RCC 7860 (cell line): ENCODE results near the gene ZSCAN31.

Experiments
- DNase-seq: peaks from one replicate; pipeline ENCODE4 v3.0.0-alpha.2; 2015; ENCODE audit warnings: low spot score
- FAIRE-seq: peaks from 2 replicates; lab custom pipeline; 2012; peaks lifted over from hg19 to GRCh38; lab: Jason Lieb, UNC

ZSCAN31 gene

DNA sequence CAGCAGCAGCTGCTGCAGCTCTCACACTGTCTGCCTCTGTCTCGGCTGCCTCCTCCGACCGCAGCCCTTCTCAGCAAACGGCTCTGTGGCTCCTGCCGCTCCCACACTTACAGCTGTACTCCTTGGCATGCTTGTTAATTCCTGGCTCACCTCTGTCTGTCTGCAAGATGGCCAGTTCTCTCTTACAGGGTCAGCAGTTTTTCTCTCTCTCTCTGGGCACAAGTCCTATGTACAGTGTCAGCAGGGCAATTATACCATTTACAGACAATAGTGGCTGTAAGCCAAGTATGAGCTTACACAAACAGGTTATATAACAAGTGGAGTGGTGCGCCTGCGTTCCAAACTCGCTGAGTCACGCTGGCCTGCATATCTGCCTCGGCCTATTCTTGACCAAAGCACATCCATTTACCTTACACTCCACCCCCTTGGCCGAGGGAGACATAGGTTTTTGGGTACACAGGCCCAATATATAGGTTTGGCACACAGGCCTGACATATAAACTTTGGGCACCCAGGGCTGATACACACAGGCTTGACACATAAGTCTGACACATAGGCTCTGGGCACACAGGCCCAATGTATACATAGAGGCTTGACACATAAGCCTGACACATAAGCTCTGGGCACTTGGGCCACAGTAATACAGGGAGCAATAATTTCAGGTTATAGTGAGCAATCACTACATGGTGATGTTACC lies 18.2 kb upstream of the ZSCAN31 start:
- DNase-seq (peak; percentile 89), FAIRE-seq (no peak)

DNA sequence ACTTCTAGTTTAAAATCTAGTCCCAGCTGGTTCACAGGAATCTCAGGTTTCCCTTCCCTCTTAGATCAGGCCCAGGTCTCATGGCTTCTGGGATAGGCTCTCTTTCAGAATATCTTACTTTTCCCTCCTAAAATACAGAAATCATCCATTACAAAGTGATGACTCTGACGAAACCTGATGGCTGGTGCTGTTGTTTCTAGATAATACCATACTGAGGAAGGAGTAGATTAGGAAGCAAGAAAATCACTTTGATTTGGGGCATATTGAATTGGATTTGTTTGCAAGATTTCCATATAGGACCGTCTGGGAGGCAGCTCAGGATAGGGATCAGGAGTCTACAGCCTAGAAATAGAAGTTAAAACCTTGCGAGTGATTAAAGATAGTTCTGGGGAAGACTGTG lies 17.4 kb upstream of the ZSCAN31 start:
- no peak for DNase-seq
- FAIRE-seq = no peak

DNA sequence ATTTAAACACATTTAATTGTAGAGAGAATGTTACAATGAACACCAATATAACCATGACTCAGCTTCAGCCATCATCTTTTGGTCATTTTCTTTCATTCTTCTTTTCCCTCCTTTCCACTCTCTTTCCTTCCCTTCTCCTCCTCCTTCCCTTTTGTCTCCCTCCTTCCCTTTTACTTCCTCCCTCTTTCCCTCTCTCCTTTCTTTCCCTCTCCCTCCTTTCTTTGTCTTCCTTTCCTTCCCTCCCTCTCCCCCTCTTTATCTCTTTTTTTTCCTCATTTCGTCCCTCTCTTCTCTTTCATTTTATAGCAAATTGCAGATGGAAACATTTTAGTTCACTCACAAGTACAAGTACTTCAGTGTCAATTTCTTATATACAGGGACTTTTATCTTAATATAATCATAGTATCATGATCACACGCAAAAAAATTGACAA lies 15.6 kb upstream of the ZSCAN31 start:
- no peak for DNase-seq
- no peak for FAIRE-seq

DNA sequence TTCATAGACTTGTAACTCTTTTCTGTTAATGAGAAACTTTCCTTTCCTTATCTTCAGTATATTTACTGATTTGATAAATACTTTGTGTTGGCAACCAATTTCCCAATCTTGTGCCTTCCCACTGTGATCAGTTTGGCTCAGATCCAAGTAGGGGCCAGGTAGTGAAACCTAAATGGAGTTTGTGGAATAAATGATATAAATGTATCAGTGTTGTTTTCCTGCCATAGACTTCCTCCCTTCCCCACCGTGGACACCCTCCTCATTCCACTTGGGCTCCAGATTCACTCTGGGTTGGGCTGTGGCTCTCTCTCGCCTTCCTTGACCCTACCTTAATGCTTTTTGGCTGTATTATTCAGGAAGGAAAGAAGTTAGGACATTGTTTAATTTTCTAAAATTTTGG lies 15.1 kb upstream of the ZSCAN31 start:
- DNase-seq = no peak
- FAIRE-seq = no peak

DNA sequence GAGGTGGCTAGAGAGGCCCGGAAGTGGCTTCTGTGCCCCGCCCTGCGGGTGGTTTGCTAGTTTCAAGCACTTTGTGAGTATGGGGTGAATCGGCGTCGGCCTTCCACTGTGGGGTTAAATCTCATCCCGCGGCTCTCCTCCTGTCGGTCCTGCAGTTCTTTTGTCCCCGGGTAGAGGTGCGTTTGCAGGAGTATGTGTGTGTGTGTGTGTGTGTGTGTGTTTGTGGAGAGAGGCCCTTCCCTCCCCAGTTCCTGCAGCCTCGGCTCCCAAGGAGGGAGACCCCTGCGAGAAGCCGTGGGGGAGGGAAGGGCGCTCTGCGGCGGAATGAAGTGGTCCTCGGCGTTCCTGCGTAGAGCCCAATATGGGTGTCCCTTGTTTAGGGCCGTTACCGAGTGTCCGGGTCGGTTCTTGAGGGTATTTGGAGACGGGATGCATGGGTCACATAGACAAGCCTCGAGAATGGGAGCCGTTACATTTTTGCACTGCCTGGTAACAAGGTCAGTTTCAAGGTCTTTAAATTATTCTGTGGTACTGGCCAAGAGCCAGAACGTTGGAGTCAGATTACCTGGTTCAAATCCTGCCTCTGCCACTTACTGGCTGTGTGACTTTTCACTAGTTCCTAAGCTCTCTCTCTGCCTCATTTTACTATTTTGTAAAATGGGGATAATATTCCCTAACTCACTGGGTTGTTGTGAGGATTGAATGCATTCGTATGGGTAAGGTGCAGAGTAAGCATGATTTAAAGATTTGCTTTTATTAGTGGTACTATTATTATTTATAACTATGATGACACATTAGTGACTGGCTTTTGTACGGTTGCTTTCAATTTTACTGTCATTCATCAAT lies 14.2 kb upstream of the ZSCAN31 start, which contains the start of gene ZKSCAN3:
Gene ZKSCAN3, plus strand, starts transcription at position 56 of the 846 bp plus-strand sequence. CDS start 9,640 bp downstream, outside the sequence.
- FAIRE-seq = peak; percentile 12
- DNase-seq = peak; percentile 63

DNA sequence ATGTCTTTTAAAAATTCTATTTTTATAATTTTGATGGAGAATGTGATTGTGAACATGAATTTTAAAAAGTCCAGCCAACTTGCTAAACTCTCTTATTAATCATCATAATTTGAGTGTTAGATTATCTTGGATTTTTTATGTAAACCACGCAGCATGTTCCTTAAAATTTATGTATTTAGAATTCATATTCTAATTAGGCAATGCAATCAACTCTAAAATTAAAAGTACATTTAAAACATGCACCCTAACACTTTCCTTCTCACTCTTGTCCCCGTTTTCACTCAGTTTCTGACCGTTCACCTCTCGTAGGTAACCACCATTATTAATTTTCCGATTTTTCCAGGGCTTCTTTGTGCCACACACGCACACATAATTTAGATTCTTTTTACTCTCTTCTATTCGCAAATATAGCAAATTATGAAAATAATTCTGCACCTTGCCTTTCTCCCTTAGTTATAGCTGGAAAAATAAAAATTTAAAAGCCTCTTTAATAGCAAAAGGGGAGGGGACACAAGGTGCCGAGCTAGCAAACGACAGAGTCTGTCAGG lies 13.5 kb upstream of the ZSCAN31 start:
- no peak for FAIRE-seq
- DNase-seq = no peak

DNA sequence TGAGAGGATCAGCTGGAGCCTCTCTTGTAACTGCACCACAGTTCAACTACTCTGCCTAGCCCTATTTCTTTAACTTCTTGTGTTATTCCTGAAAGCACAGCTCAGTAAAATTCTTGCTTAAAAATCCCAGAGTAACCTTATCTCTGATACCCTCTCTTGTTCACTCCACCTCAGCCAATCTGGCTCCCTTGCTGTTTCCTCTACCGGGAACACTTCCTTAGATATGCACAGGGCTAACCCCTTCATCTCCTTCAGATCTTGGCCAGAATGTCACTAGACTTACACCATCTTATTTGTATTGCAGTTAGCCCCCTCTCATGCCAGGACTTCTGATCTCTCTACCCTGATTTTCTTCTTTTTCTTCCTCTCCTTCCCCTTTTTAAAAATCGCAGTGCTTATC lies 11.2 kb upstream of the ZSCAN31 start:
- no peak for DNase-seq
- no peak for FAIRE-seq

DNA sequence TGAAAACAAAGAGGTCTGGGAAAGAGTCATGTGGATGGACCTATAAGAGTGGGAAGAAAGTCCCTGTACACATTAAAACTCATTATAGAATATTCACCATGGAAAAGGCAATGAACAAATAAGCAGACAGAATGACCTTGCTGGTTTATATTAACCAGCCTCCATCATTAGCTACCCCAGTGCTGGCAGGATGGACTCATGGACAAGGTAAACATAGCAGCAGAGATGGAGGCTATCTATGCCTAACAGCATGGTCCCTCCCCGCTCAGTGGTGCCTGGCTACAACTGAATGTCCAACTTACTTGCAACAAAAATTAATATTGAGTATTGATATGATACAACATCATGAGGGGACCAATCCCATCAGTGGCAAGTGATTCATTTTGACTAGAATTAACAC lies 9.3 kb upstream of the ZSCAN31 start:
- no peak for FAIRE-seq
- DNase-seq = no peak

DNA sequence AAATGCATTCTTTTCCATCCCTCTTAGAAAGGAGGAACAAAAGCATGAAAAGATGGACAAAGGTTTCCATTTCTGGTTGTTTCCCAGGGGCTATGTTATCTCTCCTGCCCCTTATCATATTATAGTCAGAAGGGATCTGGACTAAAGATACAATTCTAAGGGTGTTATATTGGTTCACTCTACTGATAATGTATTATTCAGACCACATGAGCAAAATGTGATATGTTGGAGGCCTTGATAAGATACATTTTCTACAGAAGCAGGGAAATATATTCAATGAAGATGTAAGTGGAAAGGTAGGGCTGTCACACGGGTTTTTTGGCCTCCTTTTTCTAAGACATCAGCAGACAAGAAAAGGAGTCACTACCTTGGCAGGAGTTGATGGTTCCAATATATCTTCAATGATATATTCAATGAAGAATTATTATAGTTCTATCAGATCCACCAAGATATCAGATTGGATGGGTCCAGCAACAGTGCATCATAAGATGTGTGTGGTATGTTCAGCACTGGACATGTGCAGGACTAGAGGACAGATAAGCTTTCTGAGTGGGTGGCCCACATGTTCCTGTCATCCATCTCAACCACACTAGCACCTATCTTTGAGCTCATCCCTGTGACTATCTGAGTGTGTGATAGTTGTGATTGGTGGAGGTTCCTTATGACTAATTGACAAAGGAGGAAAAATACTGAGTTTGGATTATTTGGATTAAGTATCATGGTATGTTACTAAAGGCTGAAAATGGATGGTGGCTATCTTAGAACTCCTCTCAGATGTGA lies 8.1 kb upstream of the ZSCAN31 start:
- no peak for DNase-seq
- no peak for FAIRE-seq

DNA sequence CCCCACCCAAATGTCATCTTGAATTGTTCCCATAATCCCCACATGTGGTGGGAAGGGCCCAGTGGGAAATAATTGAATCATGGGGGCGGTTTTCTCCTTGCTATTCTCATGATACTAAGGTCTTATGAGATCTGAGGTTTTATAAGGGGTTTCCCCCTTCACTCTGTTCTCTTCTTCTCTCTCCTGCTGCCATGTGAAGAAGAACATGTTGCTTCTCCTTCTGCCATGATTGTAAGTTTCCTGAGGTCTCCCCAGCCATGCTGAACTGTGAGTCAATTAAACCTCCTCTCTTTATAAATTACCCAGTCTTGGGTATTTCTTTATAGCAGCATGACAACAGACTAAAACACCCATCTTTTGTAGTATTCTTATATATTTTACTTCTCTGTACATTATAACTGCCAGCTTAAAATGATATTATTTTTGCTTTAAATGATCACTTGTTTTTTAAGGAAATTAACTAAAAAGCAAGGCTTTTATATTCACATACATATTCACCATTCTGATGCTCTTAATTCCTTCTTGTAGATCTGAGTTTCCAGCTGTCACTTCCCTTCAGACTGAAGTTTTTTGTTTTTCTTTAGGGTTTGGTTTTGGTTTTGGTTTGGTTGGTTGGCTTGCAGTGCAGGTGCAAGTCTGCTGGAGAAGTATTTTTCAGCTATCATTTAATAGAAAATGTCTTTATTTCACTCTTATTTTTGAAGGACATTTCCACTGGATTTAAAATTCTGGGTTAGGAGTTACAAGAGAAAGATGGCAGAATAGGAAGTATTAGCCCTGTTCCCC lies 4.6 kb upstream of the ZSCAN31 start:
- FAIRE-seq = no peak
- no peak for DNase-seq

DNA sequence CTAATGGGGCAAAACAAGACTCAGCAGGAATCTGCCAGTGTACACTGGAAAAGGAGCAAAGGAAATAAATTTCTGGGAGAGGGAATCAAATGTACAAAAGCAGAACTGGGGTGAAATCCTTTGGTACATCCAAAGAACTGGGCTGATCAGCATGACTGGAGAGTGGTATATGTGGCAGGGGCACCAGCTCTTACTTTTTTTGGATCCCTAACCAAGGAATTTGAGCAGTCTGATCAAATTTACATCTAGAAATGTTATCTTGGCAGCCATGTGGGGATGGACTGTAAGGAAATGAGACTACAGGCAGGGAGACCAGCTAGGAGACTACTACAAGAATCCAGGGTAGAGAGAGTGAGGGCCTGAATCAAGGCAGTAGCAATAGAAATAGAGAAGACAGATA lies 1.2 kb upstream of the ZSCAN31 start:
- FAIRE-seq = no peak
- DNase-seq = no peak

DNA sequence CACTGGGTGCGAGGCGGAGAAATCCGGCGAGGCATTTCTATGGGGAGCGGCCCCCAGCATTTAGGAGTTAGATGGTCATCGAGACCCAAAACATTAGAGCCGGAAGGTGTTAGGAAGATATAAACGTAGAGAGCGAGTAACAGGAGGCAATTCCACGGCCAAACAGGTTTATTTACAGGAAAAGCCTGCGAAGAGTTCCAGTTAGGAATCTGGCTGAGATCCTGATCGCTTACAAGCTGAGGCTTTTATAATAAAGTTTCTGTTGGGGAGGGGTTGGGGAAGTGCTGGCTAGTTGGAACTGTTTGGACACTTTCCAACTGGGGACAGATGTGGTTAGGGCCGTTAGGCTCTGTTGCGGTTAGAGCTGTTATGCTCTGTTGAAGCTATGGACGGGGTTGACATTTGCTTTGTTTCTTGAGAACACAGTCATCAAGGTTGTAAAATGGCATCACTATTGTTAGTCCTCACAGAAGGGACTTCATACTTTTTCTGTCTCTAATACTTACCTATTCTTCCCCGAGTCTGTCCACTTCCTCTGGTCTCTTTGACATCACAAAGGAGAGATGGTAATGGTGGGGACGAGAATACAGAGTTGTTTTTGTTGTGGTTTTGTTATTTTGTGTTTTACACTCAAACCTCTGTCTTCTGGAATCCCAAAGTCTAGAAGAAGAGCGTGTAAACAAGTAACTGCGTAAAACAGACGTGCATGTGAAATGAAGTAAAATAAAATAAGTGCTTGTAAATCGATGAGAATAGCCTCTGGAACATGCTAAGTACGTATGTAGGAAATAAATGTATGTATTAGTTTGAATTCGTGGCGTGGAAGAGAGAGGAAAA lies 554 bp upstream of the ZSCAN31 start:
- FAIRE-seq (peak; percentile 92), DNase-seq (peak; percentile 86)

DNA sequence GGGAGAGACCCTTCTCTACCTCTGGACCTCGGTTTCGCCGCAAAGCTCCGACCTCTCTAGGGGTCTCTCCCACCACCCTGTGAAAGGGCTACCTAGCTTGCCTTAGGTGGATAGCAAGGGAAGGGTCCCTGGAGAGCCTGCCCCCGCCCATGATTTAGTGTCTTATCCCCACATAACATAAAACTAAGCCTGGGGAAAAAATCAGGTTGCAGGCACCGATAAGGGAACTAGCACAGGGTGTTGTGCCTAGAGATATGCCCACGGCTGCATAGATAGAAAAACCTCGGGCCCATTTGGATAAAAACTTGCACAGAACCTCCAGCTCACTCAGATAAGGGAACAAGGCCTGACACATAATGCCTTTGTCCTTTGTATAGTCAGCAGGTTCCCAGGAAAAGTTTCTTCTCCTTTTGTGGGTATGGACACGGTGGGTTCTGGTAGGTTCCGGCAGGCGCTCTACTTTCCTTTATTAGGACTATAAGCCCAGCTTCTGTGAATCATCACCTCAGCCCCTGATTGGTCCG lies 846 bp downstream of the ZSCAN31 start:
- FAIRE-seq = no peak
- no peak for DNase-seq

DNA sequence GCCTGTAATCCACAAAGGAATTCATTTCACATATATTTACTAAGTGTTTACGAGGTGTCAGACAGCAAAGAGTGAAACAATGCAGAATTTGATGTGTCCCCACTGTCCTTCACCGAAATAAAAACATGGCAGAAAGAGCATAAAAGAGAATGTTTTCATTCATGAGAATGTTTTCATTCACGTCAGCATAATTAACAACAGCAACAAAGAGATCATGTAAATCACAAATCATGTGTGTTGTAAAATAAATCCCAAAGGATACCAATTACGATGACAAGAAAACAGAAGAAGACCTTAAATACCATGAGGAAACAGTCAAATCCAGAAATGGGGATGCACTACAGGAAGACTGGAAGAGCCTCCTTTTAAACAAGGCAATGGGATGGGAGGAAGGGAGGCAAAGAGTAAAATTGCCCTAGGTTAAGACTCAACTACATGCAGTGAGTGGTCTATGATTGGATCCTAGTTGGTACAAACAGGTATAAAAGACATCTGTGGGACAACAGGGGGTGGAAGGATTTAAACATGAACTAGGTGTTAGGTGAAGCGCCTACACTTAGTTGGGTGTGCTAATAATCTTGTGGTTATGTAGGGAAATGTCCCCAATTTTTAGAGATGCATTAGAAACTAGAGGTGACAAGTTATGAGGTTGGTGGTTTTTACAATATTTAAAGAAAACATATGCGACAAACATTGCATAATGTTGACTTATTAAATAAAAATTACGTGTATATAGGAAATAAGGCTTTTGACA lies 1.5 kb downstream of the ZSCAN31 start:
- DNase-seq = no peak
- no peak for FAIRE-seq

DNA sequence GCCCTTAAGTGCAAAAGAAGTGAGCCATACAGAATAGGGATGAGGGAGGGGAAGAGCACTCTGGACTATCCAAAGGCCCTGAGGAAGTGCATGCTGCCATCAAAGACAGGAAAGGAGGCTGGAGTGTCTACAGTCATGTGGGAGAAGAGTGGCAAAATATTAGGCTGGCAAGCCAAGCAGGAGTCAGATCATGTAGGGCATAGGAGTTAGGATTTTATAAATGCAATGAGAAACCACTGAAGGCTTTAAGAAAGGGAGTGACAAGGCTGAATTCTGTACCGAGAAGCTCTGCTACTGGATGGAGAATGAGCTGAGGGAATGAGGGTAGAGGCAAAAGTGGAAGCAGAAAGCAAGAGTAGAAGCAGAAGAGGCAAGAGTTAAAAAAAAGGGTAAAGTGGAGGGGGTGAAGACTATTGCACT lies 2.3 kb downstream of the ZSCAN31 start:
- DNase-seq (no peak), FAIRE-seq (no peak)

DNA sequence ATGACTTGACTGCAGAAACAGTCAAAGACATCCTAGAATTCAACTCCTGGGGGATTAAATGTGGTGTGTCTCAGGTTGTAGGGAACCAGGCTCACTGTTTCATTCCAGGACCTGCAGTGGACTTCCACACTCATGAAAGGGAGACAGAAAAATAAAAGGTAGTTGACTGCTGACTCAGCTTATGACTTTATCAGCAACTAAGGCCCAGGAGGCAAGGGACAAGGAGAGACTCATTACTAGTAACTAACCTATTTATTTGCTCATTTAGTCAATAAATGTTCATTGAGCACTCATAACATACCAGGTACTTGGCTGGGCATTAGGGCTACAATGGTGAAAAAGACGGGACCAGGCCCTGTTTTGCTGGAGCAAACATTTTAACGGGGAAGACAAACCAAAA lies 2.9 kb downstream of the ZSCAN31 start:
- no peak for FAIRE-seq
- no peak for DNase-seq

DNA sequence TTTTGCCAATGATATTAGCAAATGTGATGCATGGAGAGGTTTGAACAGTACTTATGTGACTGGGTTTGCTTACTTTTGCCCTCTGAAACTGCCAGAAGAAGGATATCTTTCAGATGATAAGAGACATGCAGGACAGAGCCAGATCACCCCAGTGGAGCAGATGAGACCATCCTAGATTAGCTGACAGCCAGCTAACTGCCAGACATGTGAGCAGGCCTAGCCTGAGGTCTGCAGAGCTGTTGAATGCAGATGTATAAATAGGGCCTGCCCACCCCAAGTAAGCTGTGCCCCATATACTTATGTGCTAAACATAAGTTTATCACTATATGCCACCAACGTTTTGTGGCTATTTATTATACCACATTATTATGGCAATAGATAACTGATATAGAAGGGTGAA lies 5.9 kb downstream of the ZSCAN31 start:
- DNase-seq (no peak), FAIRE-seq (no peak)

DNA sequence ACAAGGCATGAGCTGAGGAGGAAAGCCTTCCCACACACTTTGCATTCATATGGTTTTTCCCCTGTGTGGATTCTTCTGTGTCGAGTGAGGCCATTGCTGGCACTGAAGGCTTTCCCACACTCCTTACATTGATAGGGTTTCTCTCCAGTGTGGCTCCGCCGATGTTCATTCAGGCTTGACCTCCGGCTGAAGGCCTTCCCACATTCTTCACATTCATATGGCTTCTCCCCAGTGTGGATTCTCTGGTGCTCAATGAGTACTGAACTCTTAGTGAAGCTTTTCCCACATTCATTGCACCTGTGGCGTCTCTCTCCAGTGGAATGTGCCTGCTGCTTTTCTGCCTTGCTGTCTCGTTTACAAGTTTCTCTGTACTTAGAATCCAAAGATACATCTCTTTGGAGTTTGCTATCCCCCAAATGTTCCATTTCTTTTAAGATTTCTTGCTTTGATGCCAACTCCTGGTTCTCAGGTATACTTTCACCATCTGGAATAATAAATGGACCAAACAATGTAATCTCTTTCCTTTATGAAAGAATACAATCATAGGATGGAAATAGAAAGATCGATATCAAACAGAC lies 9.5 kb downstream of the ZSCAN31 start:
- DNase-seq = no peak
- FAIRE-seq = no peak
